HEK293T (cell line): ENCODE data around the gene CYP2A6.
"Not testable (repeated sequence)": the region's sequence is repeated elsewhere in the genome, so short reads cannot be mapped to it uniquely, and the experiment has no call there.

Experiments
- ARNT ChIP-seq: fragments of 450-650 bp; IDR thresholded peaks from 2 replicates; pipeline ENCODE4 v1.6.1; 2017; ENCODE audit warnings: mild to moderate bottlenecking
- BHLHE40 ChIP-seq: fragments of 450-650 bp; IDR thresholded peaks from 2 replicates; pipeline ENCODE4 v1.6.1; 2016; ENCODE audit warnings: mild to moderate bottlenecking, moderate library complexity, borderline replicate concordance
- FOXA1 ChIP-seq: fragments of 450-650 bp; IDR thresholded peaks from 2 replicates; pipeline ENCODE4 v1.6.1; 2016; ENCODE audit warnings: mild to moderate bottlenecking

DNA sequence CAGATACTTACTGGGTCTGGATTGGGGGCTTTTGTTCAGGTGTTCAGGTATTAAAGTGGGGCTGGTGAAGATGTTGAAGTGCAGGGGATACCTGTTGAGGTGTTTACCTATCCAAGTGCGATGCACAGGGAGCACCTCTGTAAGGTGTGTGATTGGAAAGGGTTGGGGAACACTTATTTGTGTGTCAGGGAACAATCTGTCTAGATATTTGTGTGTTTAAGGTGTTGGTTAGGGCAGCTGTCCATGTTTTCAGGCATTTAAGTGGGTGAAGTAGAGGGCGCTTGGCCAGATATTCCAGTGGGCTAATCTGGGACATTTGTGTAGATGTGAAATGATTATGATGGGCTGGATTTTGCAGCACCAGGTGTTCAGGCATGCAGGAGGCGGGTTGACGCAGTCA lies 29.1 kb upstream of the CYP2A6 start:
- TF ChIP-seq ARNT, BHLHE40, FOXA1: not testable (repeated sequence)
